Right lung (tissue), 5 donors: ENCODE results near the gene FKBP15. TPM values are rescaled to one million over a fixed set of nuclear protein-coding genes. Genes with fewer than 3 reads are reported as not detected.
"Not testable (repeated sequence)": the region's sequence is repeated elsewhere in the genome, so short reads cannot be mapped to it uniquely, and the experiment has no call there.

ENCODE experiments used
- DNase-seq, 2 donors: peaks; one replicate each; pipeline ENCODE4 v3.0.0-alpha.2; 2013
- polyA plus RNA-seq, 5 donors: library from polyadenylated mRNA; unstranded; fragments of 120-200 nt; gene quantifications; one replicate each; pipeline versions ENCODE4 v1.2.1 to v1.2.3, GENCODE V29; 2013; ENCODE audit warnings: inconsistent platforms in 1 of 5, low replicate concordance in 1 of 5; ENCODE audit not compliant: insufficient read length in 5 of 5, insufficient read depth in 1 of 5

Gene FKBP15
- polyA plus RNA-seq, 5 donors, result 26.3 to 36.8 (median 34.1) TPM

- peak; percentile 78 to 79 for DNase-seq
These were observed 70.1 kb downstream of the FKBP15 start, which contains the start of gene SLC31A2 for GRCh38 chr9:113150670-113151611. SLC31A2 (plus strand) TSS chr9:113151007; CDS start chr9:113151075, 68 bp downstream.

GRCh38 chr9:113149561-113149960, 71.5 kb downstream of the FKBP15 start:
- DNase-seq, result not testable (repeated sequence)

- DNase-seq, result no peak
These were observed 72.1 kb downstream of the FKBP15 start for GRCh38 chr9:113148781-113149510.

GRCh38 chr9:113148372-113148705, 72.7 kb downstream of the FKBP15 start:
- no peak for DNase-seq

- DNase-seq, result no peak
These were observed 77.4 kb downstream of the FKBP15 start for GRCh38 chr9:113143432-113144227.

GRCh38 chr9:113140896-113141295, 80.2 kb downstream of the FKBP15 start:
- not testable (repeated sequence) for DNase-seq

- no peak for DNase-seq
These were observed 81.1 kb downstream of the FKBP15 start for GRCh38 chr9:113139953-113140352.

GRCh38 chr9:113139225-113139829, 81.8 kb downstream of the FKBP15 start:
- DNase-seq, result no peak

GRCh38 chr9:113138760-113139159, 82.3 kb downstream of the FKBP15 start:
- no peak for DNase-seq

- DNase-seq, result no peak
These were observed 83.6 kb downstream of the FKBP15 start for GRCh38 chr9:113137196-113138168.

- peak in 1 of 2 donors; percentile 25 for DNase-seq
These were observed 89.4 kb downstream of the FKBP15 start for GRCh38 chr9:113131689-113132151.

- DNase-seq, result no peak
These were observed 91.2 kb downstream of the FKBP15 start for GRCh38 chr9:113129884-113130283.

- DNase-seq, result no peak
These were observed 91.6 kb downstream of the FKBP15 start for GRCh38 chr9:113129466-113129865.

GRCh38 chr9:113125386-113126035, 95.6 kb downstream of the FKBP15 start:
- DNase-seq, result no peak

- DNase-seq, result not testable (repeated sequence)
These were observed 102.2 kb downstream of the FKBP15 start for GRCh38 chr9:113118829-113119228.
